Esophagus muscularis mucosa (tissue), 4 donors: ENCODE measurements around the gene MACROD2. TPM values are rescaled to one million over a fixed set of nuclear protein-coding genes. Genes with fewer than 3 reads are reported as not detected.

Source experiments
- DNase-seq: peaks from one replicate; pipeline ENCODE4 v3.0.0-alpha.2; 2017; ENCODE audit errors: extremely low spot score
- H3K27ac ChIP-seq, 4 donors: fragments of 200-600 bp; sonication (generic); replicated peaks in 1 of 4; 1 replicate in 3 of 4; 2 replicates in 1 of 4; pipeline ENCODE4 v1.5.1; 2016 to 2019; ENCODE audit warnings: mild to moderate bottlenecking in 1 of 4
- H3K27me3 ChIP-seq, 4 donors: fragments of 200-600 bp; sonication (generic); one replicate each; pipeline versions ENCODE4 v1.5.1 to v1.6.0; 2016 to 2019
- H3K36me3 ChIP-seq, 4 donors: fragments of 200-600 bp; sonication (generic); one replicate each; pipeline ENCODE4 v1.5.1; 2016 to 2019
- H3K4me1 ChIP-seq, 4 donors: fragments of 200-600 bp; sonication (generic); one replicate each; pipeline ENCODE4 v1.5.1; 2016 to 2019
- H3K4me3 ChIP-seq, 4 donors: fragments of 200-600 bp; sonication (generic); 1 replicate in 2 of 4; 2 replicates in 2 of 4; pipeline ENCODE4 v1.5.1; 2016 to 2019; ENCODE audit warnings: mild to moderate bottlenecking in 4 of 4, moderate library complexity in 1 of 4
- H3K9me3 ChIP-seq, 4 donors: fragments of 200-600 bp; sonication (generic); 1 replicate in 3 of 4; 2 replicates in 1 of 4; pipeline ENCODE4 v1.5.1; 2016 to 2019
- EP300 ChIP-seq: sonication (generic); formaldehyde crosslinking; IDR thresholded peaks from one replicate; pipeline ENCODE4 v1.6.1; 2017; ENCODE audit warnings: antibody characterized with exemption
- POLR2A ChIP-seq: fragments of 450-650 bp; IDR thresholded peaks from one replicate; pipeline ENCODE4 v1.6.1; 2017; ENCODE audit warnings: antibody characterized with exemption, moderate library complexity, mild to moderate bottlenecking, low read depth
- POLR2AphosphoS5 ChIP-seq, 2 donors: sonication (generic); formaldehyde crosslinking; IDR thresholded peaks; one replicate each; pipeline ENCODE4 v1.6.1; 2017; ENCODE audit warnings: antibody characterized with exemption in 2 of 2
- WGBS: methylation state at CpG from one replicate; pipeline ENCODE4 v1.1.5; 2018; 5-methylcytosine and 5-hydroxymethylcytosine counted together
- intact Hi-C: fragments of 100-400 bp; cut with DNase I; formaldehyde crosslinking; loops from one replicate; pipeline ENCODE4 v1.15.1; 2023
- total RNA-seq, 4 donors: library from RNA; depleted of rRNA; stranded (reverse); fragments of >200 nt; gene quantifications; one replicate each; pipeline versions ENCODE4 v1.1.0 to v1.2.1, GENCODE V29; 2016
- TF ChIP-seq, protein P1 (sequence below), 3 experiments: fragments of 200-600 bp in 2 of 3; fragments of 450-650 bp in 1 of 3; sonication (generic) in 2 of 3; IDR thresholded peaks; one replicate each; pipeline ENCODE4 v1.5.1; 2017 to 2019; ENCODE audit warnings: antibody characterized with exemption in 3 of 3, mild to moderate bottlenecking in 2 of 3, moderate library complexity in 1 of 3

Gene MACROD2
- total RNA-seq, 4 donors from 2014 or later: 1.4 to 3.6 (median 2.6) TPM

DNA sequence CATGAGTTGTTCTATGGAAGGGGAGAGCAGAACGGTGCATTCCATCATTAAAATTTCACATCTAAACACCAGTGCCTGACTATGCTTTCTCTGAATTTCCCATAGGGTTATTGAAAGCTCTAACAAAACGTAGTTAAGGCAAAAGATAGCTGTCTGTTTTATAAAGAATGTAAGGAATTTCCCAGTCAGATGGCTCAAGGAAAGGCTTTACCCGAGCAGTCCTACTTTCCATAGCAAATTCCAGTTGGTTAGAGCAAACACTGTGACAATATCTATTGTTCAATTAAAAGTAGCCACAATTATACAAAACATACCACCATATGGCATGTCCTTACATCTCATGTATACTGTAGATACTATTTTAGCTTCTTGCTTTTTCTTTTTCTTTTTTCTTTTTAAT, 1401.6 kb downstream of the MACROD2 start:
- Histone ChIP-seq H3K27ac (no peak overlapping the region), H3K4me3 (no peak overlapping the region), H3K36me3 (no peaks in the 10 kb centered on the region), H3K4me1 (no peaks in the 10 kb centered on the region), H3K9me3 (no peaks in the 10 kb centered on the region), H3K27me3 (no peaks in the 10 kb centered on the region)
- TF ChIP-seq, protein P1, sequence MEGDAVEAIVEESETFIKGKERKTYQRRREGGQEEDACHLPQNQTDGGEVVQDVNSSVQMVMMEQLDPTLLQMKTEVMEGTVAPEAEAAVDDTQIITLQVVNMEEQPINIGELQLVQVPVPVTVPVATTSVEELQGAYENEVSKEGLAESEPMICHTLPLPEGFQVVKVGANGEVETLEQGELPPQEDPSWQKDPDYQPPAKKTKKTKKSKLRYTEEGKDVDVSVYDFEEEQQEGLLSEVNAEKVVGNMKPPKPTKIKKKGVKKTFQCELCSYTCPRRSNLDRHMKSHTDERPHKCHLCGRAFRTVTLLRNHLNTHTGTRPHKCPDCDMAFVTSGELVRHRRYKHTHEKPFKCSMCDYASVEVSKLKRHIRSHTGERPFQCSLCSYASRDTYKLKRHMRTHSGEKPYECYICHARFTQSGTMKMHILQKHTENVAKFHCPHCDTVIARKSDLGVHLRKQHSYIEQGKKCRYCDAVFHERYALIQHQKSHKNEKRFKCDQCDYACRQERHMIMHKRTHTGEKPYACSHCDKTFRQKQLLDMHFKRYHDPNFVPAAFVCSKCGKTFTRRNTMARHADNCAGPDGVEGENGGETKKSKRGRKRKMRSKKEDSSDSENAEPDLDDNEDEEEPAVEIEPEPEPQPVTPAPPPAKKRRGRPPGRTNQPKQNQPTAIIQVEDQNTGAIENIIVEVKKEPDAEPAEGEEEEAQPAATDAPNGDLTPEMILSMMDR (IDR thresholded peaks at IDR 0.05): no peak
- TF ChIP-seq POLR2A: no peak
- no peak for TF ChIP-seq POLR2AphosphoS5 (IDR thresholded peaks at IDR 0.05)
- intact Hi-C loops: no loop called here
- 85% methylated on average over 3 of the region's 3 CpGs for WGBS
- no peak for DNase-seq

DNA sequence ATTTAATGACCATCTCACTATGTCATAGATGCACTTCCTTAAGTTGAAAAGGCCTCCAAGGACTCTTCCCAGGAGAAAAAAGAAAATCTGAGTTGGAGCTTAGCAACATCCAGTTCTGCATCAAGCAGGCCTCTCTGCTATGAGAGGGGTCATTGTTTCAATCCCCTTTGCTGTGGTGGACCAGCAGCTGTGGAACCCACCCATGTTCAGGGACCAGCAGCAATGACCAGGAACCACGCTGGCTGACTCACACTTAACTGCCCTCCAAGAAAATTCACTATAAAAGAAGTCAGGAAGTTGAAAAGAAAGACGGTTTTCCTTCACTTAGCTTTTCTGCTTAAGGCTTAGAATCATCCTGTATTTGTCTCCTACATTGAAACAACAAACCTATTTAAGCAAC, 1404.5 kb downstream of the MACROD2 start:
- no peak for TF ChIP-seq POLR2AphosphoS5 (IDR thresholded peaks at IDR 0.05)
- no peak overlapping the region for H3K4me3 ChIP-seq
- WGBS: 70% methylated on average over 2 of the region's 2 CpGs
- H3K4me1 ChIP-seq: no peaks in the 10 kb centered on the region
- no peaks in the 10 kb centered on the region for H3K27me3 ChIP-seq
- H3K27ac ChIP-seq: no peak overlapping the region
- H3K36me3 ChIP-seq: no peaks in the 10 kb centered on the region
- peaks cover 0 to 3% (median 0%) of the 10 kb centered on the region in 4 donors for H3K9me3 ChIP-seq
- intact Hi-C loops: no loop called here
- no peak for DNase-seq

DNA sequence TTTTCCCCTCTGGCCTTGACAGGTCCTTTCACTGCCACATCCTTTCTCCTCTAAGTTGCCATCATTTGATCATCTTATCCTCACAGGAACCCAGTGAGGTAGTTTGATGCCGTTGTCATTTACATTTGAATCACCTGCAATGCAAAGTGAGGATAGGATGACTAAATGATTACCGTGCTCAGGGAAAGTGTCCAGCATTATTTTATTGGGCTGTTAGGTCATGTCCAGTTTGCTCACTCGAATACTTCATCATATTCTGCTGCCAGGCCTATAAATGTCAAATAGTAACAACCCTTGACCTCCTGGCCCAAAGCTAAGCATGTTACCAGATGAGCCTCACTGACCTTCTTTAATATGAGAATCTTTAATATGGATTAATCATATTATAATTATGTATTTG, 1410.8 kb downstream of the MACROD2 start:
- H3K9me3 ChIP-seq: peaks cover 0 to 3% (median 0%) of the 10 kb centered on the region in 4 donors
- no peak for DNase-seq
- H3K4me3 ChIP-seq: no peak overlapping the region
- no peaks in the 10 kb centered on the region for H3K36me3 ChIP-seq
- no peaks in the 10 kb centered on the region for H3K4me1 ChIP-seq
- H3K27me3 ChIP-seq: no peaks in the 10 kb centered on the region
- WGBS: 72% methylated on average over 3 of the region's 3 CpGs
- no peak overlapping the region for H3K27ac ChIP-seq
- TF ChIP-seq, protein P1 (IDR thresholded peaks at IDR 0.05): no peak
- TF ChIP-seq POLR2AphosphoS5 (IDR thresholded peaks at IDR 0.05) (no peak), EP300 (no peak), POLR2A (no peak)
- intact Hi-C loops: no loop called here

DNA sequence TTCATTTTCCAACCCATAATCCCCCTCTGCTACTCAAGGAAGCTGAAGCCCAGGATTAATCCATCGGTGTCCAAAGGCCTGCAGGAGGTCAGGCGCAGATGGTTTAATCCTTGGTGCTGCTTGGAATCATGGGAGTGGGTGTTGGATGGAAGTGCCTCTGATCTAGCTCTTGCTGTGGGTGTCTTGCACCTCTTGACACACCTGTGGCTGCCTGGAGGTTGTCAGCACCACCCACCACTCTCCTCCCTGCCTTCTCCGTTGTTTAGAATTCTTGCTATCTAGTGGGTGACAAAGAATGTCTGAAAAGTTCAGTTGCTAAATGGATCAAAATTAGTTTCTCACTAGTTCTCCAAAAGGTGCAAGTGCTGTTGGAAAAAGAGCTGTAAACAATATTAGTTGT, 1416.5 kb downstream of the MACROD2 start:
- DNase-seq: no peak
- no peaks in the 10 kb centered on the region for H3K9me3 ChIP-seq
- WGBS: 61% methylated on average over 3 of the region's 3 CpGs
- H3K27ac ChIP-seq: no peak overlapping the region
- intact Hi-C loops: no loop called here
- no peak overlapping the region for H3K4me3 ChIP-seq
- H3K4me1 ChIP-seq: no peaks in the 10 kb centered on the region
- no peaks in the 10 kb centered on the region for H3K36me3 ChIP-seq
- H3K27me3 ChIP-seq: no peaks in the 10 kb centered on the region
- TF ChIP-seq POLR2A (no peak), POLR2AphosphoS5 (IDR thresholded peaks at IDR 0.05) (no peak), EP300 (no peak)
- TF ChIP-seq, protein P1 (IDR thresholded peaks at IDR 0.05): no peak

DNA sequence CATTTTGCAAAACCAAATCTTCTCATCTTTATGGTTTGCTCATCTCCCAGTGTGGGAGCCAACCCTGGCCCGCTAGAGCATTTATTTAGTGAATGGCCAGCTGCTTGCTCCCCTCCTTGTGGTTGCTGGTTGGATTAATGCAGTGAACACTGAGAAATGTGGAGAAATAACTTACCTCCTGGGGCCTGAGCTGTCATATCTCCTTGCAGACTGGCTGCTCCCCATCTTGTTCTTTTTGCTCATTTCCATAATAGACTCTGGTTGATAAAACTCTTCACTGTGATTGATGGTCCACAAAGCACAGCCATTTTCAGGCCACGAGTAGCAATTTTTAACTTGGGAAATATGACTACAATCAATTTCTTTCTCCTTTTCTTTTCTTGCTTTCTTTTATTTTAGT, 1420.6 kb downstream of the MACROD2 start:
- TF ChIP-seq EP300 (no peak), POLR2A (no peak), POLR2AphosphoS5 (IDR thresholded peaks at IDR 0.05) (no peak)
- TF ChIP-seq, protein P1 (IDR thresholded peaks at IDR 0.05): no peak
- H3K27me3 ChIP-seq: no peaks in the 10 kb centered on the region
- no peak overlapping the region for H3K4me3 ChIP-seq
- intact Hi-C loops: no loop called here
- no peak overlapping the region for H3K27ac ChIP-seq
- DNase-seq: no peak
- no peaks in the 10 kb centered on the region for H3K4me1 ChIP-seq
- no peaks in the 10 kb centered on the region for H3K9me3 ChIP-seq
- 90% methylated on average over 2 of the region's 2 CpGs for WGBS
- no peaks in the 10 kb centered on the region for H3K36me3 ChIP-seq
